Trophoblast cell (in vitro differentiated cells and primary cell): Measurements from ENCODE around the gene SNCA.
A peak's percentile ranks its signal among the peaks of the same experiment; 100 is the strongest.

Experiments
- DNase-seq, 2 donors: peaks; one replicate each; pipeline ENCODE4 v3.0.0-alpha.2; 2016
- H2AFZ ChIP-seq: 2 replicates; pipeline ENCODE4 v1.6.1; 2013; ENCODE audit warnings: low read length, moderate library complexity, mild to moderate bottlenecking; ENCODE audit not compliant: insufficient read depth, poor library complexity
- H2AK5ac ChIP-seq: 2 replicates; pipeline ENCODE4 v1.6.1; 2013; ENCODE audit warnings: mild to moderate bottlenecking, low read length
- H2BK120ac ChIP-seq: 2 replicates; pipeline ENCODE4 v1.6.1; 2013; ENCODE audit warnings: low read length, mild to moderate bottlenecking, moderate library complexity; ENCODE audit not compliant: insufficient read depth, poor library complexity
- H2BK12ac ChIP-seq: 2 replicates; pipeline ENCODE4 v1.6.1; 2013; ENCODE audit warnings: mild to moderate bottlenecking, low read length, moderate library complexity
- H2BK5ac ChIP-seq: 2 replicates; pipeline ENCODE4 v1.6.1; 2013; ENCODE audit warnings: low read length, low read depth, moderate library complexity, mild to moderate bottlenecking; ENCODE audit not compliant: poor library complexity
- H3K14ac ChIP-seq: 2 replicates; pipeline ENCODE4 v1.6.1; 2013; ENCODE audit warnings: mild to moderate bottlenecking, low read length
- H3K18ac ChIP-seq: 2 replicates; pipeline ENCODE4 v1.6.1; 2013; ENCODE audit warnings: mild to moderate bottlenecking, low read length
- H3K23ac ChIP-seq: 2 replicates; pipeline ENCODE4 v1.6.1; 2013; ENCODE audit warnings: low read length
- H3K27ac ChIP-seq: 2 replicates; pipeline ENCODE4 v1.5.1; 2013; ENCODE audit warnings: low read depth, mild to moderate bottlenecking, inconsistent platforms, low read length, moderate library complexity
- H3K27me3 ChIP-seq: 2 replicates; pipeline ENCODE4 v1.6.1; 2013; ENCODE audit warnings: inconsistent platforms, mild to moderate bottlenecking, low read length, moderate library complexity; ENCODE audit not compliant: insufficient read depth
- H3K36me3 ChIP-seq, 2 experiments: 1 replicate in 1 of 2; 2 replicates in 1 of 2; pipeline ENCODE4 v1.6.1; 2013; ENCODE audit warnings: low read length in 2 of 2, mild to moderate bottlenecking in 2 of 2, moderate library complexity in 1 of 2; ENCODE audit not compliant: insufficient read depth in 2 of 2, control insufficient read depth in 1 of 2
- H3K4ac ChIP-seq: 2 replicates; pipeline ENCODE4 v1.6.1; 2013; ENCODE audit warnings: low read depth, mild to moderate bottlenecking, low read length, moderate library complexity
- H3K4me1 ChIP-seq, 2 experiments: 1 replicate in 1 of 2; 2 replicates in 1 of 2; pipeline ENCODE4 v1.6.1; 2013; ENCODE audit warnings: low read length in 2 of 2, mild to moderate bottlenecking in 2 of 2, moderate library complexity in 1 of 2; ENCODE audit not compliant: insufficient read depth in 2 of 2, control insufficient read depth in 1 of 2
- H3K4me2 ChIP-seq: 2 replicates; pipeline ENCODE4 v1.6.1; 2013; ENCODE audit warnings: inconsistent platforms, mild to moderate bottlenecking, low read length, moderate library complexity
- H3K4me3 ChIP-seq: 2 replicates; pipeline ENCODE4 v1.5.1; 2013; ENCODE audit warnings: mild to moderate bottlenecking, low read depth, low read length, inconsistent platforms
- H3K79me1 ChIP-seq: one replicate; pipeline ENCODE4 v1.6.1; 2013; ENCODE audit warnings: low read length
- H3K79me2 ChIP-seq: 2 replicates; pipeline ENCODE4 v1.6.1; 2013; ENCODE audit warnings: low read length, mild to moderate bottlenecking; ENCODE audit not compliant: control insufficient read depth, insufficient read depth, poor library complexity
- H3K9ac ChIP-seq: 2 replicates; pipeline ENCODE4 v1.6.1; 2013; ENCODE audit warnings: mild to moderate bottlenecking, low read length
- H3K9me3 ChIP-seq: 2 replicates; pipeline ENCODE4 v1.6.1; 2013; ENCODE audit warnings: low read depth, mild to moderate bottlenecking, control low read depth, inconsistent platforms, low read length; ENCODE audit not compliant: insufficient read depth
- H4K12ac ChIP-seq: 2 replicates; pipeline ENCODE4 v1.6.1; 2013; ENCODE audit warnings: low read depth, mild to moderate bottlenecking, low read length, moderate library complexity
- H4K8ac ChIP-seq: 2 replicates; pipeline ENCODE4 v1.6.1; 2013; ENCODE audit warnings: low read depth, mild to moderate bottlenecking, low read length, moderate library complexity
- H4K91ac ChIP-seq: one replicate; pipeline ENCODE4 v1.6.1; 2013; ENCODE audit warnings: low read depth, mild to moderate bottlenecking, low read length, moderate library complexity
- WGBS: extraction: QIAGEN DNeasy Blood & Tissue Kit; methylation state at CpG from one replicate; pipeline ENCODE4 v1.1.7; 2013; ENCODE audit warnings: missing lambda C conversion rate; ENCODE audit not compliant: insufficient read length, insufficient coverage; ENCODE audit errors: extremely low coverage; 5-methylcytosine and 5-hydroxymethylcytosine counted together

Gene SNCA

DNA sequence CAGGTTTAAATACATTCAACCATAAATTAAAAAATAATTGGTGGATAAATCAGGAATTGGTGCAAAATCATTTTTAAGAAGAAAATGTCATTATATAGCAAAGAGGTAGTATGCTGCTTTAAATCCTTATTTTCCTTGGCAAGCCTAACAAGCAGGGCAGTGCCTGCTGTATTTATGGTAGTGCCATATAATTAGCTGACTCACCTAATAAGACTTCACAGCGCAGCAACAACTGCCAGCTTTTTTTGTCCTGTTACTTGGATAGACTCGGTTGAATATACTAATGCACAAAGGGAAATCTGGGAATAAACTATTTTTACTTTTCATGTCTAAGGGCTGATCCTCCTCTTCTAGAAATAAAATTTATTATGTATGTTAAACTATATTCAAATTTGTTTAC is 99.1 kb downstream of the SNCA start:
- Histone ChIP-seq H3K14ac (no peak overlapping the region), H2BK5ac (no peak overlapping the region), H3K9me3 (no peaks in the 10 kb centered on the region), H4K8ac (no peak overlapping the region), H3K27ac (no peak overlapping the region), H3K18ac (no peak overlapping the region), H4K12ac (no peak overlapping the region), H3K79me2 (no peaks in the 10 kb centered on the region), H3K36me3 (no peaks in the 10 kb centered on the region), H3K27me3 (no peaks in the 10 kb centered on the region), H4K91ac (no peak overlapping the region), H2AK5ac (no peak overlapping the region), H3K79me1 (no peaks in the 10 kb centered on the region), H3K23ac (no peak overlapping the region), H2AFZ (no peak overlapping the region), H3K4me1 (no peaks in the 10 kb centered on the region), H2BK120ac (no peak overlapping the region), H3K4me2 (no peak overlapping the region), H2BK12ac (no peak overlapping the region), H3K9ac (no peak overlapping the region), H3K4me3 (no peak overlapping the region), H3K4ac (no peak overlapping the region)
- no CpG with 5 or more reads among the region's 2 CpGs for WGBS
- no peak for DNase-seq

DNA sequence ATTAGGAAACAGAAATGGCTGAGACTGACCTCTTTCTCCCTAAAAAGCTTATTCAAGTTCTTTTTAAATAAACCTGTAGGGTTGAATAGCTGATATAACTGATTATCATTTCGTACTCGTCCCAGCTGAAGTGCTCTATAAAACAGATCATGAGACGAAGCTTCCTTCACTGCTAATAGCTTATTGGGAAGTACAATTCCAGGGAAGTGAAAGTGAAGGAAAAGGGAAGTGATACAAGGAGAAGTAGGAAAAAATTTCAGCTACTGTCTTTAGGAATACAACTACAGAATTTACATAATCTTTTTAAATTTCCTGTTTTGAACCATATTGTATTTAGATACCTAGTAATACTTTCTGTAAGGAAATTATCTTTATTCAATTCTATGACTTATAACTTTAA is 103.0 kb downstream of the SNCA start:
- Histone ChIP-seq H3K27me3 (no peaks in the 10 kb centered on the region), H3K9ac (no peak overlapping the region), H3K9me3 (no peaks in the 10 kb centered on the region), H3K27ac (no peak overlapping the region), H3K36me3 (no peaks in the 10 kb centered on the region), H4K12ac (no peak overlapping the region), H2BK5ac (no peak overlapping the region), H4K8ac (no peak overlapping the region), H3K4me3 (no peak overlapping the region), H3K4me2 (no peak overlapping the region), H4K91ac (no peak overlapping the region), H3K23ac (no peak overlapping the region), H3K4ac (no peak overlapping the region), H3K18ac (no peak overlapping the region), H3K14ac (no peak overlapping the region), H3K4me1 (no peaks in the 10 kb centered on the region), H2AK5ac (no peak overlapping the region), H2BK12ac (no peak overlapping the region), H2BK120ac (no peak overlapping the region), H3K79me2 (no peaks in the 10 kb centered on the region), H3K79me1 (no peaks in the 10 kb centered on the region), H2AFZ (no peak overlapping the region)
- DNase-seq, result no peak
- no CpG with 5 or more reads among the region's 3 CpGs for WGBS

DNA sequence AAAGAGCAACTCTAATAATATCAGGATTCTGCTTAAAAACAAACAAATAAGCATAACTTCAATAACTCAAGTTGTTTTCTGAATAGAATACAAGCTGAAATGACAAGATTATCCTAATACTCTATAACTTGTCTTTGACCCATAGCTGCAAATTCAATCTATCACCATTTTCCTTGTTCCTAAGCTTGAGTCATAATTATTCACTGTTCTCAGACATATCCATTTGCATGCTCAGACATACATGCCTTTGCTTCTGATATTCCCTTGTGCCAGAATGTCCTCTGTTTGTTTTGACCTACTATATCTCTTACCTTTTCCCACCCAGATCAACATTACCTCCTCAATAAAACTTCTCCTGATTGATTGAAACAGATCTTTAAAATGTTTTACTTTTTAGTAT is 109.7 kb downstream of the SNCA start:
- H3K79me1 ChIP-seq, result no peaks in the 10 kb centered on the region
- H3K27ac ChIP-seq, result no peak overlapping the region
- no peak overlapping the region for H4K91ac ChIP-seq
- no peak overlapping the region for H4K12ac ChIP-seq
- no peaks in the 10 kb centered on the region for H3K79me2 ChIP-seq
- H2AFZ ChIP-seq, result no peak overlapping the region
- no peak overlapping the region for H3K4ac ChIP-seq
- no peak overlapping the region for H3K18ac ChIP-seq
- H2BK12ac ChIP-seq, result no peak overlapping the region
- no peak overlapping the region for H3K4me2 ChIP-seq
- no peaks in the 10 kb centered on the region for H3K4me1 ChIP-seq
- DNase-seq, result no peak
- no peak overlapping the region for H3K4me3 ChIP-seq
- no peaks in the 10 kb centered on the region for H3K9me3 ChIP-seq
- H2BK120ac ChIP-seq, result no peak overlapping the region
- no peak overlapping the region for H2AK5ac ChIP-seq
- H4K8ac ChIP-seq, result no peak overlapping the region
- H2BK5ac ChIP-seq, result no peak overlapping the region
- no peak overlapping the region for H3K23ac ChIP-seq
- H3K27me3 ChIP-seq, result no peaks in the 10 kb centered on the region
- H3K36me3 ChIP-seq, result no peaks in the 10 kb centered on the region
- H3K9ac ChIP-seq, result no peak overlapping the region
- no peak overlapping the region for H3K14ac ChIP-seq

DNA sequence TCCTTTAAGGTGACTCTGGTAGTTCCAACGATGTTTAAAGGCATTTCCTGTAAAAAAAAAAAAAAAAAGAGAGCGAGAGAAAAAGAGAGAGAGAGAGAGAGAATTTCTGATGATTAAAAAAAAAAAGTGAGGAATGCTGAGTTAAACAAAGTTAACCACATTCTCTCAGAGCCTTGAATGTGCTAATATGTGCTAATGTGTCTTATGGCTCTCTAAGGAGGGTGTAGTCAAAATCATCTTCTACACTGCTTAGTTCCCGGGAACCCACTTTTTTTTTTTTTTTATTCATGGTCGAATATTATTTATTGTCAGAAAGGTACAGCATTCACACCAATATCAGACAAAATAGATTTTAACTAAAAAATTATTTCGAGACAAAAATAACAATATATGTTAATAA is 111.7 kb downstream of the SNCA start:
- H2BK5ac ChIP-seq, result no peak overlapping the region
- H2BK12ac ChIP-seq, result no peak overlapping the region
- H3K27me3 ChIP-seq, result no peaks in the 10 kb centered on the region
- no peak overlapping the region for H4K91ac ChIP-seq
- H4K12ac ChIP-seq, result no peak overlapping the region
- H3K79me2 ChIP-seq, result no peaks in the 10 kb centered on the region
- DNase-seq, result no peak
- H2BK120ac ChIP-seq, result no peak overlapping the region
- H3K4me2 ChIP-seq, result no peak overlapping the region
- WGBS, result no CpG with 5 or more reads among the region's 5 CpGs
- no peak overlapping the region for H3K4me3 ChIP-seq
- H3K23ac ChIP-seq, result no peak overlapping the region
- no peak overlapping the region for H2AFZ ChIP-seq
- no peaks in the 10 kb centered on the region for H3K36me3 ChIP-seq
- H3K14ac ChIP-seq, result no peak overlapping the region
- no peak overlapping the region for H3K18ac ChIP-seq
- no peaks in the 10 kb centered on the region for H3K9me3 ChIP-seq
- no peak overlapping the region for H3K9ac ChIP-seq
- H2AK5ac ChIP-seq, result no peak overlapping the region
- no peak overlapping the region for H3K27ac ChIP-seq
- no peaks in the 10 kb centered on the region for H3K4me1 ChIP-seq
- H4K8ac ChIP-seq, result no peak overlapping the region
- H3K79me1 ChIP-seq, result no peaks in the 10 kb centered on the region
- no peak overlapping the region for H3K4ac ChIP-seq

DNA sequence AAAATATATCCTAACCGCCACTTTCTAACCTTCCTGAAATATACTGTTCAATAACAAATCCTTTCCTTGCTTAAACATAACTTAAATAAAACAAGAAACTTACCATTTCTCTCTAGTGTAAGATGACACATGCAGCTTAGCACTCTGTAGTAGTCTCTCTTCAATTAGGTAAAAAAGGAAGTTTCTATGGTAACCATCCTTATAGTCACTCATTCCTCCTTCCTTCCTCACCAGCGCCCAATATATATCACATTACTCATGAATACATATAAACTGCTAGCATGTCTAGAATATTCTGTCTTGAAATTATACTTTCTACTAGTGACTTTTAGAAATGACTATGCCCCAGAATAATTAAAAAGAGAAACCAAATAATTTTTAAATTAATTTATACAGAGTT is 112.2 kb downstream of the SNCA start:
- H4K8ac ChIP-seq, result no peak overlapping the region
- no peak overlapping the region for H2AFZ ChIP-seq
- H2BK120ac ChIP-seq, result no peak overlapping the region
- DNase-seq, result peak in 1 of 2 donors; percentile 54
- no peaks in the 10 kb centered on the region for H3K36me3 ChIP-seq
- no peak overlapping the region for H2AK5ac ChIP-seq
- H2BK12ac ChIP-seq, result no peak overlapping the region
- no peak overlapping the region for H3K4ac ChIP-seq
- H3K27me3 ChIP-seq, result no peaks in the 10 kb centered on the region
- H3K18ac ChIP-seq, result no peak overlapping the region
- no peak overlapping the region for H3K4me3 ChIP-seq
- WGBS, result no CpG with 5 or more reads among the region's 2 CpGs
- no peak overlapping the region for H3K23ac ChIP-seq
- no peaks in the 10 kb centered on the region for H3K4me1 ChIP-seq
- H3K79me1 ChIP-seq, result no peaks in the 10 kb centered on the region
- H3K4me2 ChIP-seq, result no peak overlapping the region
- no peak overlapping the region for H2BK5ac ChIP-seq
- no peak overlapping the region for H3K9ac ChIP-seq
- no peak overlapping the region for H3K27ac ChIP-seq
- H3K9me3 ChIP-seq, result no peaks in the 10 kb centered on the region
- H3K14ac ChIP-seq, result no peak overlapping the region
- no peak overlapping the region for H4K12ac ChIP-seq
- no peak overlapping the region for H4K91ac ChIP-seq
- no peaks in the 10 kb centered on the region for H3K79me2 ChIP-seq
